Measurements from ENCODE around the gene CTBP1. TPM values are rescaled to one million over a fixed set of nuclear protein-coding genes. Genes with fewer than 3 reads are reported as not detected.

Gene CTBP1
- polyA plus RNA-seq, 1 donor = 112 TPM

GRCh38 chr4:1199556-1200331 lies 49.2 kb downstream of the CTBP1 start:
- DNase-seq = no peak

- DNase-seq = no peak
Observed at GRCh38 chr4:1198098-1198844, 50.7 kb downstream of the CTBP1 start.

GRCh38 chr4:1196421-1197183 lies 52.3 kb downstream of the CTBP1 start:
- DNase-seq = no peak

GRCh38 chr4:1195891-1196401 lies 53.0 kb downstream of the CTBP1 start:
- no peak for DNase-seq

- DNase-seq = no peak
Observed at GRCh38 chr4:1195109-1195671, 53.7 kb downstream of the CTBP1 start.

- DNase-seq = no peak
Observed at GRCh38 chr4:1194010-1194900, 54.7 kb downstream of the CTBP1 start.

- no peak for DNase-seq
Observed at GRCh38 chr4:1193206-1194009, 55.5 kb downstream of the CTBP1 start.

GRCh38 chr4:1192493-1193205 lies 56.3 kb downstream of the CTBP1 start:
- DNase-seq = no peak

- no peak for DNase-seq
Observed at GRCh38 chr4:1192091-1192492, 56.8 kb downstream of the CTBP1 start.

GRCh38 chr4:1191621-1192020 lies 57.3 kb downstream of the CTBP1 start:
- no peak for DNase-seq

- DNase-seq = no peak
Observed at GRCh38 chr4:1187182-1187581, 61.7 kb downstream of the CTBP1 start.

GRCh38 chr4:1183985-1184773 lies 64.8 kb downstream of the CTBP1 start:
- no peak for DNase-seq

- DNase-seq = no peak
Observed at GRCh38 chr4:1182313-1182712, 66.6 kb downstream of the CTBP1 start.

- DNase-seq = no peak
Observed at GRCh38 chr4:1180663-1181062, 68.3 kb downstream of the CTBP1 start.

GRCh38 chr4:1179976-1180375 lies 69.0 kb downstream of the CTBP1 start:
- DNase-seq = no peak

- no peak for DNase-seq
Observed at GRCh38 chr4:1179089-1179441, 69.9 kb downstream of the CTBP1 start.

GRCh38 chr4:1178300-1179088 lies 70.4 kb downstream of the CTBP1 start:
- no peak for DNase-seq
